Immature natural killer cell (primary cell): ENCODE data around the gene GYS1. TPM values are rescaled to one million over a fixed set of nuclear protein-coding genes. Genes with fewer than 3 reads are reported as not detected.

ENCODE experiments used
- DNase-seq, 3 donors: peaks; one replicate each; pipeline ENCODE4 v3.0.0; 2022; ENCODE audit warnings: mixed read lengths in 1 of 3
- H3K27ac Mint-ChIP-seq, 6 donors: one replicate each; pipeline ENCODE4 v1.8.0; 2020; ENCODE audit warnings: mixed read lengths in 6 of 6, mild to moderate bottlenecking in 5 of 6, inconsistent platforms in 4 of 6, moderate library complexity in 3 of 6
- H3K27me3 Mint-ChIP-seq, 3 donors: one replicate each; pipeline ENCODE4 v1.8.0; 2020 to 2021; ENCODE audit warnings: low read depth in 3 of 3, mild to moderate bottlenecking in 3 of 3, mixed read lengths in 3 of 3, moderate library complexity in 3 of 3, inconsistent platforms in 1 of 3
- H3K36me3 Mint-ChIP-seq, 3 donors: one replicate each; pipeline ENCODE4 v1.8.0; 2020; ENCODE audit warnings: mixed read lengths in 3 of 3, inconsistent platforms in 2 of 3, mild to moderate bottlenecking in 2 of 3
- H3K4me1 Mint-ChIP-seq, 2 donors: one replicate each; pipeline ENCODE4 v1.8.0; 2020; ENCODE audit warnings: inconsistent platforms in 2 of 2, mild to moderate bottlenecking in 2 of 2, mixed read lengths in 2 of 2, moderate library complexity in 1 of 2
- H3K4me3 Mint-ChIP-seq, 5 donors: one replicate each; pipeline ENCODE4 v1.8.0; 2020; ENCODE audit warnings: mild to moderate bottlenecking in 5 of 5, mixed read lengths in 5 of 5, inconsistent platforms in 3 of 5, moderate library complexity in 3 of 5
- H3K9me3 Mint-ChIP-seq, 6 donors: one replicate each; pipeline ENCODE4 v1.8.0; 2020; ENCODE audit warnings: mild to moderate bottlenecking in 6 of 6, mixed read lengths in 6 of 6, inconsistent platforms in 4 of 6, moderate library complexity in 3 of 6
- polyA plus RNA-seq, 3 donors: library from polyadenylated mRNA; unstranded; fragments of 300-500 nt; fragmentation: Illumina TruSeq; gene quantifications; one replicate each; pipeline ENCODE4 v1.2.3, GENCODE V29; 2021

Gene GYS1
- polyA plus RNA-seq, 3 donors from 2014 or later, result 16.0 to 40.3 (median 32.9) TPM

GRCh38 chr19:48961673-48962028, 31.5 kb downstream of the GYS1 start:
- H3K4me1 Mint-ChIP-seq, result peaks cover 58 to 61% of the 10 kb centered on the region in 2 donors
- H3K4me3 Mint-ChIP-seq, result peak overlapping the region in 3 of 5 donors; percentile 58 to 65 (median 62)
- H3K36me3 Mint-ChIP-seq, result peaks cover 0 to 4% (median 4%) of the 10 kb centered on the region in 3 donors
- H3K27me3 Mint-ChIP-seq, result peaks cover 14 to 20% (median 18%) of the 10 kb centered on the region in 3 donors
- DNase-seq, result no peak
- no peaks in the 10 kb centered on the region for H3K9me3 Mint-ChIP-seq
- H3K27ac Mint-ChIP-seq, result peak overlapping the region; percentile 35 to 98 (median 84)

- peaks cover 56 to 60% of the 10 kb centered on the region in 2 donors for H3K4me1 Mint-ChIP-seq
- peaks cover 3 to 7% (median 4%) of the 10 kb centered on the region in 3 donors for H3K36me3 Mint-ChIP-seq
- H3K9me3 Mint-ChIP-seq, result no peaks in the 10 kb centered on the region
- peaks cover 14 to 18% (median 18%) of the 10 kb centered on the region in 3 donors for H3K27me3 Mint-ChIP-seq
- DNase-seq, result no peak
- no peak overlapping the region for H3K4me3 Mint-ChIP-seq
- peak overlapping the region in 3 of 6 donors; percentile 51 to 82 (median 69) for H3K27ac Mint-ChIP-seq
Measured at GRCh38 chr19:48961051-48961649, 32.0 kb downstream of the GYS1 start.

- Mint-ChIP-seq H3K4me1 (peaks cover 51 to 57% of the 10 kb centered on the region in 2 donors), H3K36me3 (peaks cover 3 to 7% (median 4%) of the 10 kb centered on the region in 3 donors), H3K4me3 (no peak overlapping the region), H3K27me3 (peaks cover 5 to 12% (median 6%) of the 10 kb centered on the region in 3 donors), H3K27ac (no peak overlapping the region), H3K9me3 (no peaks in the 10 kb centered on the region)
- DNase-seq, result no peak
Measured at GRCh38 chr19:48959341-48960239, 33.5 kb downstream of the GYS1 start.

GRCh38 chr19:48958006-48958405, 35.1 kb downstream of the GYS1 start:
- H3K36me3 Mint-ChIP-seq, result peaks cover 3 to 7% (median 4%) of the 10 kb centered on the region in 3 donors
- DNase-seq, result no peak
- peaks cover 3 to 10% (median 3%) of the 10 kb centered on the region in 3 donors for H3K27me3 Mint-ChIP-seq
- H3K4me3 Mint-ChIP-seq, result no peak overlapping the region
- H3K4me1 Mint-ChIP-seq, result peaks cover 39 to 47% of the 10 kb centered on the region in 2 donors
- H3K9me3 Mint-ChIP-seq, result no peaks in the 10 kb centered on the region
- H3K27ac Mint-ChIP-seq, result peak overlapping the region in 2 of 6 donors; percentile 7 to 26

GRCh38 chr19:48955308-48955958, 37.7 kb downstream of the GYS1 start:
- DNase-seq, result no peak
- Mint-ChIP-seq H3K4me1 (peaks cover 23 to 33% of the 10 kb centered on the region in 2 donors), H3K36me3 (peaks cover 3 to 7% (median 4%) of the 10 kb centered on the region in 3 donors)

GRCh38 chr19:48954595-48955307, 38.4 kb downstream of the GYS1 start, which contains the start of gene BAX:
Gene BAX, plus strand, starts transcription at chr19:48954875. Its CDS starts 54 bp downstream, at chr19:48954929.
- peaks cover 3 to 8% (median 5%) of the 10 kb centered on the region in 3 donors for H3K27me3 Mint-ChIP-seq
- H3K4me3 Mint-ChIP-seq, result peak within 1 kb of the TSS; percentile 93 to 96 (median 93)
- H3K36me3 Mint-ChIP-seq, result peaks cover 3 to 7% (median 4%) of the 10 kb centered on the region in 3 donors
- peaks cover 23 to 33% of the 10 kb centered on the region in 2 donors for H3K4me1 Mint-ChIP-seq
- DNase-seq, result peak; percentile 79 to 81 (median 80)
- no peaks in the 10 kb centered on the region for H3K9me3 Mint-ChIP-seq
- peak within 1 kb of the TSS; percentile 68 to 92 (median 87) for H3K27ac Mint-ChIP-seq

More at GRCh38 chr19:48955308-48955958, 37.7 kb downstream of the GYS1 start:
- Mint-ChIP-seq H3K27ac (peak overlapping the region; percentile 65 to 87 (median 82)), H3K9me3 (no peaks in the 10 kb centered on the region), H3K4me3 (peak overlapping the region; percentile 77 to 93 (median 85)), H3K27me3 (peaks cover 3 to 8% (median 5%) of the 10 kb centered on the region in 3 donors)

- H3K27ac Mint-ChIP-seq, result peak overlapping the region; percentile 68 to 92 (median 87)
- H3K4me3 Mint-ChIP-seq, result peak overlapping the region; percentile 93 to 96 (median 93)
- peaks cover 3 to 8% (median 5%) of the 10 kb centered on the region in 3 donors for H3K27me3 Mint-ChIP-seq
- no peak for DNase-seq
- H3K36me3 Mint-ChIP-seq, result peaks cover 3 to 7% (median 4%) of the 10 kb centered on the region in 3 donors
- H3K4me1 Mint-ChIP-seq, result peaks cover 23 to 33% of the 10 kb centered on the region in 2 donors
- no peaks in the 10 kb centered on the region for H3K9me3 Mint-ChIP-seq
Measured at GRCh38 chr19:48953990-48954594, 39.0 kb downstream of the GYS1 start.

- peaks cover 3 to 8% (median 5%) of the 10 kb centered on the region in 3 donors for H3K27me3 Mint-ChIP-seq
- no peak overlapping the region for H3K27ac Mint-ChIP-seq
- H3K9me3 Mint-ChIP-seq, result no peaks in the 10 kb centered on the region
Measured at GRCh38 chr19:48953141-48953540, 40.0 kb downstream of the GYS1 start.

GRCh38 chr19:48950830-48951519, 42.1 kb downstream of the GYS1 start:
- Mint-ChIP-seq H3K27me3 (peaks cover 3 to 8% (median 5%) of the 10 kb centered on the region in 3 donors), H3K4me1 (peaks cover 11 to 16% of the 10 kb centered on the region in 2 donors), H3K9me3 (no peaks in the 10 kb centered on the region), H3K4me3 (no peak overlapping the region), H3K27ac (no peak overlapping the region), H3K36me3 (no peaks in the 10 kb centered on the region)
- DNase-seq, result no peak

More at GRCh38 chr19:48953141-48953540, 40.0 kb downstream of the GYS1 start:
- Mint-ChIP-seq H3K4me1 (peaks cover 23 to 33% of the 10 kb centered on the region in 2 donors), H3K36me3 (peaks cover 3 to 7% (median 4%) of the 10 kb centered on the region in 3 donors), H3K4me3 (peak overlapping the region in 3 of 5 donors; percentile 21 to 58 (median 38))
- no peak for DNase-seq

GRCh38 chr19:48950159-48950558, 43.0 kb downstream of the GYS1 start:
- peaks cover 4 to 7% of the 10 kb centered on the region in 2 donors for H3K4me1 Mint-ChIP-seq
- peaks cover 3 to 5% (median 5%) of the 10 kb centered on the region in 3 donors for H3K27me3 Mint-ChIP-seq
- no peak overlapping the region for H3K27ac Mint-ChIP-seq
- H3K4me3 Mint-ChIP-seq, result no peak overlapping the region
- DNase-seq, result no peak
- no peaks in the 10 kb centered on the region for H3K36me3 Mint-ChIP-seq
- no peaks in the 10 kb centered on the region for H3K9me3 Mint-ChIP-seq

GRCh38 chr19:48947258-48947542, 45.9 kb downstream of the GYS1 start:
- no peak overlapping the region for H3K4me3 Mint-ChIP-seq
- no peak overlapping the region for H3K27ac Mint-ChIP-seq
- peaks cover 0 to 4% (median 0%) of the 10 kb centered on the region in 3 donors for H3K27me3 Mint-ChIP-seq
- H3K36me3 Mint-ChIP-seq, result no peaks in the 10 kb centered on the region
- H3K4me1 Mint-ChIP-seq, result no peaks in the 10 kb centered on the region
- H3K9me3 Mint-ChIP-seq, result no peaks in the 10 kb centered on the region
- no peak for DNase-seq
